Measurements from ENCODE around the gene GNGT1.
A peak's percentile ranks its signal among the peaks of the same experiment; 100 is the strongest.

GNGT1 gene

DNA sequence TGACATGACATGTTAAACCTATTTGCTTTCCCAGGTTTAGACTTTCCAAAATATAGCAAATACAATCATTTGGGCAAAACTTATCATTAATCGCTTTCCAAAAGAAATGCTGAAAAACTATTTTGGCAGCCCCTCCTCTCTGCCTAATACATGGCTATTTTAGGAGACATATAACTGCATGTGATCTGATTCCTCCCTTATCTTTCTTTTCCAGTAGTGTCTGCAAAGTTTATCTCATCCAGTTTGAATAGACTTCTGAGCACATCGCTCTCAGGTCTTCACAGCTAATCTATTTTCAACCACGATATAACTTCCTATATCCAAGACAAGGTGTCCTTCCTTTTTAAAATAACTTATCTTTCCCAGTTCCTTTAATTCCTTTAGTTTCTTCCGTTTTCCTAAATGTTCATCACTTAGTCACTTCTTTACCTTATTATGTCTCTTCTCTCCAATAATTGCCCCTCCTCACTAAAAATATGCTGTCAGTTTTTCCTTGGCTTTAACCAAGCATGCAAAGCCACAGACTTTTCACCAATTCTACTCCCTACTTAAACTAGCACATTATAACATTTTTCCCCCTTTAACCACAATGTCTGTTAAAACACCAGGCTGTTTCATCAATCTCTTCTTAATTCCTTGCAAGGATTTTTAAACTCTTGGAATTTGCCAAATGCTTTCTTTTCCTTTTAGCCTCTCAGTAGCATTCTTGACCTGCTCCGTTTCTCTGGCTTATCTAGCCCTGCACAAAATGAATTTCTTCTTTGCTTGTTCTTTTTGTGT, 39.6 kb downstream of the GNGT1 start:
- in situ Hi-C loops (cut with HindIII; ENCODE audit: low sequenced_read_pairs), result no loop called here
- no peak for TF ChIP-seq CTCF (IDR thresholded peaks at IDR 0.05; ENCODE audit: low read depth, low read length, missing control alignments)
- no peak overlapping the region for H3K4me3 ChIP-seq (ENCODE audit: low read depth, low read length)
- no peak for DNase-seq (ENCODE audit: low read depth)

GRCh38 chr7:93948106-93948505, 41.7 kb downstream of the GNGT1 start:
- TF ChIP-seq CTCF (IDR thresholded peaks at IDR 0.05; ENCODE audit: low read depth, low read length, missing control alignments), result no peak
- H3K4me3 ChIP-seq (ENCODE audit: low read depth, low read length), result no peak overlapping the region
- in situ Hi-C loops (cut with HindIII; ENCODE audit: low sequenced_read_pairs), result no loop called here
- no peak for DNase-seq (ENCODE audit: low read depth)

GRCh38 chr7:93948873-93949272, 42.5 kb downstream of the GNGT1 start:
- in situ Hi-C loops (cut with HindIII; ENCODE audit: low sequenced_read_pairs), result no loop called here
- no peak overlapping the region for H3K4me3 ChIP-seq (ENCODE audit: low read depth, low read length)
- no peak for DNase-seq (ENCODE audit: low read depth)
- no peak for TF ChIP-seq CTCF (IDR thresholded peaks at IDR 0.05; ENCODE audit: low read depth, low read length, missing control alignments)

DNA sequence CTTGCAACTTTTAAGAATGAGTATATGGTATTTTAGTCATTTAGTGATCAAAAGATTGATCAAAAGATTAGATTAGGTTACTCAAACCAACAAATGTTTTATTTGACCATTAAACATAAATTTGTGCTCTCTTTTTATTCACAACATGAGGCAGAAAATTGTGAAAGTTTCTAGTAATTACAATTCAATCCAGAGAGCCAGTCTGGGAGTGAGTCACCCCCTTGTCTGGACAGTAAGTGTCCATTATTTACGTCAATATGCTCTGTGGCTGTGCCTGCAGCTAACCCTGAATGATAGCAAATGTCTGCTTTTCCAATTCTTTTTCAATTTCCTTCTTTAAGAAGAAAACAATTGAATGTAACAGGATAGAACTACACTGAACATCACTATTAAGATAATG, 43.1 kb downstream of the GNGT1 start:
- no peak for TF ChIP-seq CTCF (IDR thresholded peaks at IDR 0.05; ENCODE audit: low read depth, low read length, missing control alignments)
- peak; percentile 52 for DNase-seq (ENCODE audit: low read depth)
- in situ Hi-C loops (cut with HindIII; ENCODE audit: low sequenced_read_pairs), result no loop called here
- no peak overlapping the region for H3K4me3 ChIP-seq (ENCODE audit: low read depth, low read length)

DNA sequence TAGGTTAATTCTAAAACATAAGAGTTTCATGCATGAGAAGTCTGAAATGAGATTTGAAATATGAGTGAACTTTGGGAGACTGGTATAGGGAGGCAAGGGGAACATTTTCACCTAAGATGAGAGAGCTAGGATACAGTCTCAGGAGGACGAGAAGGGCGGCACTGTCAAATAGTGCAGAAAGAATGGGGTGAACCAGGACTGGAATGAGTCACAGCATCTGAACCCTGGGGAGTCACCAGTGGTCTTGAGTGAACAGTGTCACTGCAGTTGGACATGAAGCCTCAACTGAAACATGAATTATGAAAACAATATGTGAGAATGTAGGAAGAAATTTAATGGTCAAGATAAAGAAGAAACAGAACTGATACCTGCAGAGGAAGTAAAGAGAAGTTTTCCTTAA, 48.9 kb downstream of the GNGT1 start:
- no peak for TF ChIP-seq CTCF (IDR thresholded peaks at IDR 0.05; ENCODE audit: low read depth, low read length, missing control alignments)
- in situ Hi-C loops (cut with HindIII; ENCODE audit: low sequenced_read_pairs), result no loop called here
- no peak overlapping the region for H3K4me3 ChIP-seq (ENCODE audit: low read depth, low read length)
- no peak for DNase-seq (ENCODE audit: low read depth)

- no peak for TF ChIP-seq CTCF (IDR thresholded peaks at IDR 0.05; ENCODE audit: low read depth, low read length, missing control alignments)
- H3K4me3 ChIP-seq (ENCODE audit: low read depth, low read length), result no peak overlapping the region
- DNase-seq (ENCODE audit: low read depth), result no peak
- in situ Hi-C loops (cut with HindIII; ENCODE audit: low sequenced_read_pairs), result no loop called here
Measured at GRCh38 chr7:93957767-93958166, 51.4 kb downstream of the GNGT1 start.
